HEK293 (cell line): ENCODE results near the gene PPFIA2.
A peak's percentile ranks its signal among the peaks of the same experiment; 100 is the strongest.

Source experiments
- CTCF ChIA-PET: fragments of 350-600 bp; formaldehyde crosslinking; extraction: SDS; loops from one replicate; lab custom pipeline; 2021; ENCODE audit warnings: antibody characterized with exemption; lab: Yijun Ruan, JAX
- POLR2A ChIA-PET: fragments of 300-600 bp; formaldehyde crosslinking; extraction: SDS; loops from one replicate; lab custom pipeline; 2020; ENCODE audit warnings: antibody characterized with exemption, inconsistent platforms; lab: Yijun Ruan, JAX
- H3K27ac ChIP-seq: fragments of 200-500 bp; sonication (Bioruptor generic); 2 replicates; pipeline ENCODE4 v1.5.1; 2014; ENCODE audit warnings: low read depth, low read length, control low read depth, inconsistent platforms; ENCODE audit errors: extremely low read depth
- H3K36me3 ChIP-seq, 2 experiments: fragments of 200-500 bp in 1 of 2; sonication (Bioruptor generic) in 1 of 2; 1 replicate in 1 of 2; 2 replicates in 1 of 2; pipeline ENCODE4 v1.5.1; 2014 to 2017; ENCODE audit warnings: inconsistent platforms in 2 of 2, low read length in 2 of 2; ENCODE audit not compliant: control insufficient read depth in 2 of 2, insufficient read depth in 1 of 2
- H3K4me1 ChIP-seq: fragments of 200-500 bp; sonication (Bioruptor generic); 2 replicates; pipeline ENCODE4 v1.5.1; 2014; ENCODE audit warnings: mild to moderate bottlenecking, low read length, inconsistent platforms; ENCODE audit not compliant: control insufficient read depth, insufficient read depth
- H3K4me3 ChIP-seq: 2 replicates; pipeline ENCODE4 v1.5.1; 2011; ENCODE audit warnings: low read depth, mild to moderate bottlenecking, control low read depth, low read length, moderate library complexity
- H3K9me3 ChIP-seq: fragments of 200-500 bp; sonication (Bioruptor generic); 2 replicates; pipeline ENCODE4 v1.5.1; 2014; ENCODE audit warnings: low read depth, low read length, inconsistent platforms; ENCODE audit not compliant: control insufficient read depth, insufficient read depth
- ATF2 ChIP-seq: fragments of 450-650 bp; formaldehyde crosslinking; IDR thresholded peaks from 2 replicates; pipeline ENCODE4 v1.5.1; 2016; ENCODE audit warnings: missing biosample characterization, missing genetic modification characterization, low read depth
- CTCF ChIP-seq: fragments of 450-650 bp; formaldehyde crosslinking; IDR thresholded peaks from 2 replicates; pipeline ENCODE4 v1.5.1; 2016; ENCODE audit warnings: missing biosample characterization, missing genetic modification characterization
- HOXA7 ChIP-seq: sonication (generic); formaldehyde crosslinking; IDR thresholded peaks from 2 replicates; pipeline ENCODE4 v1.8.1; 2022; ENCODE audit warnings: missing genetic modification reagents, borderline replicate concordance
- HOXD13 ChIP-seq: sonication (generic); formaldehyde crosslinking; IDR thresholded peaks from 2 replicates; pipeline ENCODE4 v1.8.0; 2022; ENCODE audit warnings: missing genetic modification reagents, borderline replicate concordance
- MEIS1 ChIP-seq: sonication (generic); formaldehyde crosslinking; IDR thresholded peaks from 2 replicates; pipeline ENCODE4 v1.8.1; 2022; ENCODE audit warnings: missing genetic modification reagents, mild to moderate bottlenecking, borderline replicate concordance
- SP2 ChIP-seq: fragments of 450-650 bp; formaldehyde crosslinking; IDR thresholded peaks from 2 replicates; pipeline ENCODE4 v1.5.1; 2016; ENCODE audit warnings: missing biosample characterization, missing genetic modification characterization
- ZBTB48 ChIP-seq: fragments of 450-650 bp; formaldehyde crosslinking; IDR thresholded peaks from 2 replicates; pipeline ENCODE4 v1.5.1; 2016; ENCODE audit warnings: missing biosample characterization, missing genetic modification characterization
- ZEB2 ChIP-seq: fragments of 450-650 bp; formaldehyde crosslinking; IDR thresholded peaks from 2 replicates; pipeline ENCODE4 v1.5.1; 2016; ENCODE audit warnings: missing biosample characterization, missing genetic modification characterization
- ZNF132 ChIP-seq: fragments of 450-650 bp; formaldehyde crosslinking; IDR thresholded peaks from 2 replicates; pipeline ENCODE4 v1.5.1; 2017; ENCODE audit warnings: missing biosample characterization, missing genetic modification characterization, borderline replicate concordance
- ZNF138 ChIP-seq: fragments of 450-650 bp; formaldehyde crosslinking; IDR thresholded peaks from 2 replicates; pipeline ENCODE4 v1.5.1; 2016; ENCODE audit warnings: missing biosample characterization, missing genetic modification characterization, borderline replicate concordance
- ZNF223 ChIP-seq: fragments of 450-650 bp; formaldehyde crosslinking; IDR thresholded peaks from 2 replicates; pipeline ENCODE4 v1.5.1; 2016; ENCODE audit warnings: missing biosample characterization, missing genetic modification characterization
- ZNF501 ChIP-seq: fragments of 450-650 bp; formaldehyde crosslinking; IDR thresholded peaks from 2 replicates; pipeline ENCODE4 v1.5.1; 2016; ENCODE audit warnings: missing biosample characterization, missing genetic modification characterization
- ZNF510 ChIP-seq: fragments of 450-650 bp; formaldehyde crosslinking; IDR thresholded peaks from 2 replicates; pipeline ENCODE4 v1.5.1; 2018; ENCODE audit warnings: mild to moderate bottlenecking, missing genetic modification characterization, missing biosample characterization; ENCODE audit not compliant: insufficient replicate concordance
- ZNF521 ChIP-seq: fragments of 450-650 bp; formaldehyde crosslinking; IDR thresholded peaks from 2 replicates; pipeline ENCODE4 v1.5.1; 2017; ENCODE audit warnings: missing biosample characterization, mild to moderate bottlenecking, missing genetic modification characterization
- ZNF548 ChIP-seq: fragments of 450-650 bp; formaldehyde crosslinking; IDR thresholded peaks from 2 replicates; pipeline ENCODE4 v1.5.1; 2016; ENCODE audit warnings: missing biosample characterization, missing genetic modification characterization
- ZNF560 ChIP-seq: fragments of 450-650 bp; formaldehyde crosslinking; IDR thresholded peaks from 2 replicates; pipeline ENCODE4 v1.5.1; 2017; ENCODE audit warnings: missing biosample characterization, missing genetic modification characterization, borderline replicate concordance
- ZNF654 ChIP-seq: fragments of 450-650 bp; formaldehyde crosslinking; IDR thresholded peaks from 2 replicates; pipeline ENCODE4 v1.5.1; 2016; ENCODE audit warnings: low read depth, missing biosample characterization, missing genetic modification characterization
- ZNF792 ChIP-seq: fragments of 450-650 bp; formaldehyde crosslinking; IDR thresholded peaks from 2 replicates; pipeline ENCODE4 v1.5.1; 2016; ENCODE audit warnings: missing biosample characterization, missing genetic modification characterization
- ZSCAN23 ChIP-seq: fragments of 450-650 bp; formaldehyde crosslinking; IDR thresholded peaks from 2 replicates; pipeline ENCODE4 v1.5.1; 2016; ENCODE audit warnings: missing biosample characterization, missing genetic modification characterization
- TF ChIP-seq, protein P1 (sequence below): fragments of 450-650 bp; IDR thresholded peaks from 2 replicates; pipeline ENCODE4 v1.5.1; 2018; ENCODE audit warnings: missing biosample characterization, mild to moderate bottlenecking, missing genetic modification characterization

The PPFIA2 gene

GRCh38 chr12:81259360-81259759 lies 499.8 kb downstream of the PPFIA2 start:
- Histone ChIP-seq H3K27ac (no peak overlapping the region), H3K9me3 (no peaks in the 10 kb centered on the region), H3K36me3 (no peaks in the 10 kb centered on the region), H3K4me1 (no peaks in the 10 kb centered on the region), H3K4me3 (no peak overlapping the region)
- TF ChIP-seq ZNF223 (tag by site-specific recombination) (no peak), ZNF654 (tag by site-specific recombination) (no peak), ZNF501 (tag by site-specific recombination) (no peak), ZSCAN23 (tag by site-specific recombination) (no peak), ZBTB48 (tag by site-specific recombination) (no peak), ATF2 (tag by site-specific recombination) (peak; percentile 58), HOXD13 (no peak)
- TF ChIP-seq, protein P1, sequence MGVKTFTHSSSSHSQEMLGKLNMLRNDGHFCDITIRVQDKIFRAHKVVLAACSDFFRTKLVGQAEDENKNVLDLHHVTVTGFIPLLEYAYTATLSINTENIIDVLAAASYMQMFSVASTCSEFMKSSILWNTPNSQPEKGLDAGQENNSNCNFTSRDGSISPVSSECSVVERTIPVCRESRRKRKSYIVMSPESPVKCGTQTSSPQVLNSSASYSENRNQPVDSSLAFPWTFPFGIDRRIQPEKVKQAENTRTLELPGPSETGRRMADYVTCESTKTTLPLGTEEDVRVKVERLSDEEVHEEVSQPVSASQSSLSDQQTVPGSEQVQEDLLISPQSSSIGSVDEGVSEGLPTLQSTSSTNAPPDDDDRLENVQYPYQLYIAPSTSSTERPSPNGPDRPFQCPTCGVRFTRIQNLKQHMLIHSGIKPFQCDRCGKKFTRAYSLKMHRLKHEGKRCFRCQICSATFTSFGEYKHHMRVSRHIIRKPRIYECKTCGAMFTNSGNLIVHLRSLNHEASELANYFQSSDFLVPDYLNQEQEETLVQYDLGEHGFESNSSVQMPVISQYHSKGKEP (tag by site-specific recombination) = no peak
- ChIA-PET CTCF (interaction anchor here (0.6 to 1.0 kb wide), 3 partner anchors 301 to 1061 kb away, joined by 3 to 4 read pairs (median 4); no protein-coding TSS in a partner anchor), POLR2A (no interaction called here)

GRCh38 chr12:81257947-81258551 lies 501.1 kb downstream of the PPFIA2 start:
- H3K4me1 ChIP-seq = no peaks in the 10 kb centered on the region
- ChIA-PET CTCF (interaction anchor here (0.6 to 1.7 kb wide), 15 partner anchors 9 to 1063 kb away, joined by 3 to 9 read pairs (median 3); no protein-coding TSS in a partner anchor), POLR2A (no interaction called here)
- no peak overlapping the region for H3K27ac ChIP-seq
- no peak overlapping the region for H3K4me3 ChIP-seq
- no peaks in the 10 kb centered on the region for H3K9me3 ChIP-seq
- no peaks in the 10 kb centered on the region for H3K36me3 ChIP-seq
- TF ChIP-seq SP2 (tag by site-specific recombination) (no peak), ZNF132 (tag by site-specific recombination) (no peak), ZNF654 (tag by site-specific recombination) (peak; percentile 61), ZNF560 (tag by site-specific recombination) (no peak), ZNF510 (tag by site-specific recombination) (no peak), CTCF (peak; percentile 37; the same call in 1 of the 2 replicates), ZNF548 (tag by site-specific recombination) (no peak)

DNA sequence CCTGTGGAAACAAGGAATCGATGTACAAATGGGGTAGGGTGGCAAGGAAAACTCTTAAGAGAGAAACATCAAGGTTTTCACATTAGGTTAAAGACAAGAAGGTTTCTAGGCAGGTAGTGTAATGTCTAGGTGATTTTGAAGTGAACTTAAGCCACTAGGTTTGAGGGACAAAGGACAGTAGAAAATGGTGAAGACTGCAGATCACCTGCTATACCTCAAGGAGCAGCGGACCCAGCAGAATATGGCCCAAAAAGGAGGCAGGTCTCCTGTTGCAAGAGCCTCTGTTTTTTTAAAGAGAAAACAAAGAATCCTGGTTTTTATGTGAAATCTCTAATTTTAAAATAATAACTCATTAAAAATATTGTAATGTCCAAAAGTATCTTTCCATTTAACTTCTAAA lies 503.2 kb downstream of the PPFIA2 start:
- no peak for TF ChIP-seq MEIS1 (CRISPR knock-in tag)
- no peak for TF ChIP-seq HOXA7 (CRISPR knock-in tag)
- no peak for TF ChIP-seq ZNF138 (tag by site-specific recombination)
- TF ChIP-seq ZNF792 (tag by site-specific recombination) = no peak
- no peak for TF ChIP-seq ZNF521
- no peak for TF ChIP-seq ZEB2 (tag by site-specific recombination)
- Histone ChIP-seq H3K4me1 (no peaks in the 10 kb centered on the region), H3K36me3 (no peaks in the 10 kb centered on the region), H3K27ac (no peak overlapping the region), H3K9me3 (no peaks in the 10 kb centered on the region), H3K4me3 (no peak overlapping the region)
- POLR2A ChIA-PET = no interaction called here
- CTCF ChIA-PET = no interaction called here
